Measurements from ENCODE around the gene IL22RA2. TPM values are rescaled to one million over a fixed set of nuclear protein-coding genes. Genes with fewer than 3 reads are reported as not detected.

The IL22RA2 gene
- total and polyA plus RNA-seq, 11 donors, result 0.03 to 0.21 TPM; not detected in 9

DNA sequence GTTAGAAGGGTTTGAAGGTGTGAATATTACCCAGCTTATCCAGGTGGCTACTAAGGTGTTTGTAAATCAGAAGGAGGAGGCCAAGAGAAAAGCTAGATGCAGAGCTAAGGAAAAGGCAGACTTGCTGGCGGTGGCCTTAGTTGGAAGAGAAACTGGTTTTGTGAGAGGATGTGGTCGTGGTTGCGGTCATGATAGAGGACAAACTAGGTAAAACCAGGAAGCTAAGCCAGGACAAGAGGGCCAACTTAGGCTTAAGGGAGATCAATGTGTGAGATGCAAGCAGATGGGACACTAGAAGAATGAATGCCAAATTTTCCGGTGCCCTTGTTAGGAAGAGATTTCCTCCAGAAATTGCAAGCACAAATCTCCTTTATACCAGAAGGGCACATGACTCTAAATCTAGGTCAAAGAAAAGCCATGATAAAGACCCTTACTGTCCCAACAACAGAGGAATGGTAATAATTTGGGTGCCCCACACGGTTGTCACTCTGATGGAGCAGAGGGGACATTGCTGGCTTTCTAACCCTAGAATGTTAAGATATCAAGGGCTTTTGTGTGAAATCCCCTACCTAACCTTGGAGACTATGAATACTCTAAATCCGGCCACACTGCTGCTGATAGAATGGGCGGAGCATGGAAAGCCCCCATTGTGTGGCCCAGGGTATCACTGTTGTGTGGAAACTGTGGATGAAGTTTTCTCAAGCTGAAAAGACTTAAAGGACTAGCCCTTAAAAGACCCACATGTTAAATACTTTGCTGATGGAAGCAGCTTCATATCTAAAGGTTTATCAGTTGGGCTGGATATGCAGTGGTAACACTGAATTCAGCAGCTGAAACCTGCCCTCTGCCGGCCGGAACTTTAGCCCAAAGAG, 7.8 kb downstream of the IL22RA2 start:
- Histone ChIP-seq H3K4me1 (peaks cover 0 to 56% (median 0%) of the 10 kb centered on the region in 12 donors), H3K9me3 (no peaks in the 10 kb centered on the region), H3K36me3 (no peaks in the 10 kb centered on the region), H3K27me3 (no peaks in the 10 kb centered on the region), H3K27ac (peak overlapping the region in 1 of 12 donors; percentile 37), H3K4me3 (no peak overlapping the region)
- WGBS, 4 donors, result 83 to 91% (median 86%) methylated on average over 9 of the region's 9 CpGs
- TF ChIP-seq, protein P1, sequence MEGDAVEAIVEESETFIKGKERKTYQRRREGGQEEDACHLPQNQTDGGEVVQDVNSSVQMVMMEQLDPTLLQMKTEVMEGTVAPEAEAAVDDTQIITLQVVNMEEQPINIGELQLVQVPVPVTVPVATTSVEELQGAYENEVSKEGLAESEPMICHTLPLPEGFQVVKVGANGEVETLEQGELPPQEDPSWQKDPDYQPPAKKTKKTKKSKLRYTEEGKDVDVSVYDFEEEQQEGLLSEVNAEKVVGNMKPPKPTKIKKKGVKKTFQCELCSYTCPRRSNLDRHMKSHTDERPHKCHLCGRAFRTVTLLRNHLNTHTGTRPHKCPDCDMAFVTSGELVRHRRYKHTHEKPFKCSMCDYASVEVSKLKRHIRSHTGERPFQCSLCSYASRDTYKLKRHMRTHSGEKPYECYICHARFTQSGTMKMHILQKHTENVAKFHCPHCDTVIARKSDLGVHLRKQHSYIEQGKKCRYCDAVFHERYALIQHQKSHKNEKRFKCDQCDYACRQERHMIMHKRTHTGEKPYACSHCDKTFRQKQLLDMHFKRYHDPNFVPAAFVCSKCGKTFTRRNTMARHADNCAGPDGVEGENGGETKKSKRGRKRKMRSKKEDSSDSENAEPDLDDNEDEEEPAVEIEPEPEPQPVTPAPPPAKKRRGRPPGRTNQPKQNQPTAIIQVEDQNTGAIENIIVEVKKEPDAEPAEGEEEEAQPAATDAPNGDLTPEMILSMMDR (IDR thresholded peaks at IDR 0.05), result peak in 4 of 12 donors; percentile 19 to 44 (median 28)
- TF ChIP-seq POLR2A (IDR thresholded peaks at IDR 0.05), result no peak
- intact Hi-C loops (cut with DNase I), result loop anchor here in 3 of 10 donors (5.0 to 10.0 kb wide), 3 partner anchors 71 to 149 kb away; no protein-coding TSS in a partner anchor
- ATAC-seq (no peak), DNase-seq (no peak)

DNA sequence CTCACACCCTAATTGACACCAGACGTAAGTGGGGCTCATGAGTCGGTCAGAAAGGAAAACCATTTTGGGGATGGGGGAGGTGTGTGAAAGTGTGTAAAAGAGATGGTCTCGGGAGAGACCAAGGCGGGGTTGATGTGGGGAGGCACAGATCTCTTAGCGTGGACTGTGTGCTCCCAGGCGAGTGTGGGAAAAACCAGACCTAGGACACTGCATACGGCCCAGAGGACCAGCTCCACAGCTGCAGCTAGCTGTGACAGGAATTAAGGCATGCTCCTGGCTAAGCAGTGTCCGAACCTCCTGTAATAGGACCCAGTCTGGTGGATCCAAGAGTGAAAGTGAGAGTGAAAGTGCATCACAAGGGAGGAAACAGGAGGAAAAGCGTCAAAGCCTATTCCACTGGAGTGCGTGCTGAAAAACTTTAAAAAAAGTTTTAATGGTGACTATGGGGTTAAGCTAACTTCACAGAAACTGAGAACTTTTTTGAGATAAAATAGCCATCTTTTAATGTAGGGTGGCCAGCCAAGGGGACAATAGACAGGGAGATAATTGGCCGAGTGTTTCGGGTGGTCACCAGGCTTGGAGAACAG, 9.6 kb downstream of the IL22RA2 start:
- ATAC-seq (no peak), DNase-seq (no peak)
- Histone ChIP-seq H3K4me1 (peaks cover 0 to 56% (median 0%) of the 10 kb centered on the region in 12 donors), H3K9me3 (no peaks in the 10 kb centered on the region), H3K27me3 (no peaks in the 10 kb centered on the region), H3K27ac (no peak overlapping the region), H3K36me3 (no peaks in the 10 kb centered on the region), H3K4me3 (no peak overlapping the region)
- WGBS, 4 donors, result 88 to 96% (median 93%) methylated on average over 12 of the region's 12 CpGs
- TF ChIP-seq, protein P1 (IDR thresholded peaks at IDR 0.05), result no peak
- TF ChIP-seq POLR2A (IDR thresholded peaks at IDR 0.05), result no peak
- intact Hi-C loops (cut with DNase I), result loop anchor here in 2 of 10 donors (10.0 kb wide), 2 partner anchors 69 to 151 kb away; no protein-coding TSS in a partner anchor

DNA sequence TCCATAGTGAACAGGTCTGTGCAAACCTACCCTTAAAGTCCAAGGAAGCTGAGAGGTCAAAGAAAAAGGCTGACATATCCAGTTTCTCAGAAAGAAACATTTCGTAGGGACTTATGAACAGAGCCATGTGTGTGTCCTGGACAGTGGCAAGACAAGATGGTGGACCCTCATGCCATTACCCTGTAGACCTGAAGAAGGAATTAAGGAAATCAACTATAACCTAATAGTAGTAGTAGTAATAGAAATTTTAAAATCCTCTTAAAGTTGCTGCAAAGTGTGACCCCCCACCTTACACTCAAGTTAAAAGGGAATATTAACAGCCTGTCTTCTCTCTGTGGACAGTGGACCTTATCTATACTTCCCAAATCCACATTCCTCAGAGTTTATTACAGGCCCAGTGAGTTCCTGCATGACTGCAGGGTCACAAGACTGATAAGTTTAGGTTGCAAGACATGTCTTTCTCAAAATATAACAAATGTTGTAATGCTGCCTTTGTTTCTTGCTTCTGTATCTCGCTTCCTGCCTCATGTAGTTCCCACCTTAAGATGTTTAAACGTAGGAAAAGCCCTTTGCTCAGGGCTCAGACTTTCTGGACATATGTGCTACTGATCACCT, 10.6 kb downstream of the IL22RA2 start:
- no peaks in the 10 kb centered on the region for H3K27me3 ChIP-seq
- no peak overlapping the region for H3K27ac ChIP-seq
- H3K9me3 ChIP-seq, result no peaks in the 10 kb centered on the region
- TF ChIP-seq POLR2A (IDR thresholded peaks at IDR 0.05), result no peak
- TF ChIP-seq, protein P1 (IDR thresholded peaks at IDR 0.05), result no peak
- H3K4me3 ChIP-seq, result no peak overlapping the region
- WGBS, 4 donors, result 74 to 75% (median 74%) methylated on average over 3 of the region's 3 CpGs
- ATAC-seq, result no peak
- intact Hi-C loops (cut with DNase I), result loop anchor here in 2 of 10 donors (10.0 kb wide), 2 partner anchors 68 to 152 kb away; no protein-coding TSS in a partner anchor
- peaks cover 0 to 61% (median under 1%) of the 10 kb centered on the region in 12 donors for H3K4me1 ChIP-seq
- DNase-seq, result no peak
- H3K36me3 ChIP-seq, result no peaks in the 10 kb centered on the region
